Tibial nerve (tissue), 3 donors: ENCODE measurements around the gene KCNK6.

Experiments used
- CTCF ChIP-seq, 5 experiments: fragments of 200-600 bp in 3 of 5; fragments of 450-650 bp in 2 of 5; sonication (generic) in 3 of 5; IDR thresholded peaks; one replicate each; pipeline ENCODE4 v1.5.1; 2016 to 2019; ENCODE audit warnings: antibody characterized with exemption in 5 of 5, mild to moderate bottlenecking in 3 of 5, moderate library complexity in 2 of 5
- POLR2A ChIP-seq, 2 donors: fragments of 450-650 bp; IDR thresholded peaks; one replicate each; pipeline ENCODE4 v1.6.1; 2017; ENCODE audit warnings: antibody characterized with exemption in 2 of 2, mild to moderate bottlenecking in 2 of 2, moderate library complexity in 2 of 2

- TF ChIP-seq CTCF (IDR thresholded peaks at IDR 0.05) (no peak), POLR2A (IDR thresholded peaks at IDR 0.05) (no peak)
Observed at GRCh38 chr19:38285567-38285966, 34.1 kb upstream of the KCNK6 start.
